K562 (cell line): ENCODE results near the gene CHAD. TPM values are rescaled to one million over a fixed set of nuclear protein-coding genes. Genes with fewer than 3 reads are reported as not detected.

Experiments used
- ATAC-seq: fragments of 200-7000 bp; cut with Tn5 transposase; 3 replicates; pipeline ENCODE4 v1.9.1; 2020; ENCODE audit warnings: moderate library complexity
- BruUV-seq: library from RNA; stranded (reverse); fragments of 400-500 nt; replicated peaks from 2 replicates; lab custom pipeline; 2021; lab: Mats Ljungman, UMichigan
- CTCF ChIA-PET: fragments of 300-600 bp; formaldehyde crosslinking; extraction: SDS; loops from one replicate; lab custom pipeline; 2021; ENCODE audit warnings: low intra/inter-chr PET ratio; lab: Yijun Ruan, JAX
- POLR2A ChIA-PET: fragments of 300-600, 350-650 bp; sonication (Branson Sonifier 250); formaldehyde crosslinking; extraction: SDS; loops from one replicate; lab custom pipeline; 2021; ENCODE audit warnings: antibody characterized with exemption, inconsistent platforms; lab: Yijun Ruan, JAX
- DNase-seq, 4 experiments: peaks; one replicate each; pipeline versions ENCODE4 v3.0.0 to v3.0.0-alpha.2; 2011 to 2018; ENCODE audit warnings: low spot score in 3 of 4, mixed read lengths in 3 of 4; ENCODE audit errors: extremely low read depth in 1 of 4
- FAIRE-seq: peaks from 2 replicates; lab custom pipeline; 2011; peaks lifted over from hg19 to GRCh38; lab: Jason Lieb, UNC
- H2AFZ ChIP-seq: 2 replicates; pipeline ENCODE4 v1.6.0; 2011; ENCODE audit warnings: low read depth, low read length, control low read depth, inconsistent platforms
- H3K27ac ChIP-seq: fragments of 200-600 bp; 3 replicates; pipeline ENCODE4 v1.8.0; 2011; ENCODE audit warnings: low read depth, mild to moderate bottlenecking, control low read depth, inconsistent platforms, low read length, moderate library complexity, mixed read lengths; ENCODE audit errors: extremely low read depth
- H3K27me3 ChIP-seq, 2 experiments: fragments of 300-600 bp in 1 of 2; 2 replicates in 1 of 2; 3 replicates in 1 of 2; pipeline versions ENCODE4 v1.6.0 to v1.8.0; 2011; ENCODE audit warnings: inconsistent platforms in 2 of 2, low read length in 2 of 2, mild to moderate bottlenecking in 1 of 2, mixed read lengths in 1 of 2, moderate library complexity in 1 of 2; ENCODE audit not compliant: control insufficient read depth in 2 of 2, insufficient read depth in 2 of 2
- H3K36me3 ChIP-seq: fragments of 300-600 bp; 3 replicates; pipeline ENCODE4 v1.8.0; 2011; ENCODE audit warnings: mild to moderate bottlenecking, low read length, inconsistent platforms; ENCODE audit not compliant: control insufficient read depth, insufficient read depth
- H3K4me1 ChIP-seq, 2 experiments: fragments of 200-600 bp in 1 of 2; replicated peaks in 1 of 2; 2 replicates in 1 of 2; 3 replicates in 1 of 2; pipeline versions ENCODE4 v1.5.1 to v1.8.0; 2011; ENCODE audit warnings: inconsistent platforms in 2 of 2, low read length in 2 of 2, mild to moderate bottlenecking in 1 of 2, mixed read lengths in 1 of 2, moderate library complexity in 1 of 2; ENCODE audit not compliant: control insufficient read depth in 2 of 2, insufficient read depth in 2 of 2
- H3K4me2 ChIP-seq: 2 replicates; pipeline ENCODE4 v1.6.1; 2011; ENCODE audit warnings: low read length, control low read depth, inconsistent platforms, mixed read lengths; ENCODE audit not compliant: insufficient read depth
- H3K4me3 ChIP-seq: fragments of 200-600 bp; sonication (generic), shearing (Covaris generic); 2 replicates; pipeline ENCODE4 v1.5.1; 2016; ENCODE audit warnings: control low read depth, inconsistent platforms
- H3K79me2 ChIP-seq: fragments of 200-600 bp; 3 replicates; pipeline ENCODE4 v1.8.0; 2011; ENCODE audit warnings: low read length, inconsistent platforms; ENCODE audit not compliant: control insufficient read depth, insufficient read depth
- H3K9ac ChIP-seq, 2 experiments: 2 replicates each; pipeline versions ENCODE4 v1.6.0 to v1.6.1; 2011; ENCODE audit warnings: low read depth in 2 of 2, low read length in 2 of 2, control low read depth in 1 of 2, inconsistent platforms in 1 of 2, mild to moderate bottlenecking in 1 of 2, mixed read lengths in 1 of 2; ENCODE audit not compliant: insufficient read depth in 1 of 2
- H3K9me1 ChIP-seq: one replicate; pipeline ENCODE4 v1.6.0; 2011; ENCODE audit warnings: inconsistent platforms, mild to moderate bottlenecking, low read length, moderate library complexity; ENCODE audit not compliant: control insufficient read depth, insufficient read depth
- H3K9me3 ChIP-seq: replicated peaks from 2 replicates; pipeline ENCODE4 v1.5.1; 2011; ENCODE audit warnings: low read depth, low read length, inconsistent platforms; ENCODE audit not compliant: control insufficient read depth, insufficient read depth
- H4K20me1 ChIP-seq: replicated peaks from 2 replicates; pipeline ENCODE4 v1.6.1; 2011; ENCODE audit warnings: low read length, inconsistent platforms, mixed read lengths; ENCODE audit not compliant: control insufficient read depth, insufficient read depth
- ARID2 ChIP-seq: fragments of 450-650 bp; IDR thresholded peaks from 2 replicates; pipeline ENCODE4 v1.6.1; 2017; ENCODE audit warnings: antibody characterized with exemption, mild to moderate bottlenecking
- ASH1L ChIP-seq: fragments of 450-650 bp; IDR thresholded peaks from 2 replicates; pipeline ENCODE4 v1.6.1; 2018; ENCODE audit warnings: borderline replicate concordance, mild to moderate bottlenecking, low read depth; ENCODE audit not compliant: partially characterized antibody
- E2F6 ChIP-seq, 2 experiments: IDR thresholded peaks; 2 replicates each; pipeline ENCODE4 v1.6.1; 2011; ENCODE audit warnings: borderline replicate concordance in 1 of 2, control low read depth in 1 of 2, low read depth in 1 of 2, low read length in 1 of 2, mild to moderate bottlenecking in 1 of 2, mixed read lengths in 1 of 2, moderate library complexity in 1 of 2; ENCODE audit not compliant: insufficient read depth in 1 of 2, insufficient read length in 1 of 2, poor library complexity in 1 of 2, severe bottlenecking in 1 of 2; ENCODE audit errors: extremely low read depth in 1 of 2
- ELF1 ChIP-seq: fragments of 200-800 bp; sonication (Bioruptor generic); IDR thresholded peaks from 2 replicates; pipeline ENCODE4 v1.6.1; 2016; ENCODE audit warnings: missing genetic modification characterization, missing compliant biosample characterization
- ELF2 ChIP-seq: fragments of 250-450 bp; sonication (Bioruptor Pico); IDR thresholded peaks from 2 replicates; pipeline ENCODE4 v1.5.0; 2021; ENCODE audit warnings: mild to moderate bottlenecking
- FOXK2 ChIP-seq, 2 experiments: fragments of 450-650 bp; IDR thresholded peaks in 1 of 2; conservative IDR thresholded peaks in 1 of 2; 2 replicates each; pipeline ENCODE4 v1.6.1; 2016; ENCODE audit warnings: low read depth in 2 of 2, mild to moderate bottlenecking in 1 of 2
- HBP1 ChIP-seq: fragments of 450-650 bp; formaldehyde crosslinking; IDR thresholded peaks from 2 replicates; pipeline ENCODE4 v1.4.0; 2022; ENCODE audit warnings: missing genetic modification characterization
- NFE2L1 ChIP-seq: fragments of 450-650 bp; IDR thresholded peaks from 2 replicates; pipeline ENCODE4 v1.6.1; 2016; ENCODE audit warnings: missing genetic modification characterization, low read depth, mild to moderate bottlenecking, missing compliant biosample characterization, moderate library complexity, borderline replicate concordance
- PRMT5 ChIP-seq: sonication (generic); formaldehyde crosslinking; IDR thresholded peaks from 2 replicates; pipeline ENCODE4 v1.5.0; 2020; ENCODE audit warnings: missing genetic modification reagents
- PYGO2 ChIP-seq: fragments of 450-650 bp; IDR thresholded peaks from 2 replicates; pipeline ENCODE4 v1.6.1; 2016; ENCODE audit warnings: mild to moderate bottlenecking, missing genetic modification characterization, moderate library complexity, missing compliant biosample characterization
- TAF9B ChIP-seq: fragments of 450-650 bp; IDR thresholded peaks from 2 replicates; pipeline ENCODE4 v1.6.1; 2018; ENCODE audit warnings: mild to moderate bottlenecking; ENCODE audit not compliant: partially characterized antibody
- ZBTB1 ChIP-seq: sonication (generic); formaldehyde crosslinking; IDR thresholded peaks from 2 replicates; pipeline ENCODE4 v1.8.1; 2023; ENCODE audit warnings: missing genetic modification reagents, low read depth, mild to moderate bottlenecking, borderline replicate concordance
- ZBTB33 ChIP-seq: sonication (generic); formaldehyde crosslinking; IDR thresholded peaks from 2 replicates; pipeline ENCODE4 v1.8.1; 2023; ENCODE audit warnings: mild to moderate bottlenecking, missing genetic modification reagents
- ZNF143 ChIP-seq: sonication (generic); formaldehyde crosslinking; IDR thresholded peaks from 2 replicates; pipeline ENCODE4 v1.9.0; 2022; ENCODE audit warnings: mild to moderate bottlenecking, missing genetic modification reagents
- WGBS: fragments of 100-300 bp; shearing (Covaris generic); methylation state at CpG from one replicate; pipeline ENCODE4 v1.1.6; 2016; ENCODE audit warnings: low coverage, mixed read lengths; ENCODE audit not compliant: insufficient coverage; ENCODE audit errors: missing lambda C conversion rate; 5-methylcytosine and 5-hydroxymethylcytosine counted together
- in situ Hi-C: fragments of 300-500 bp; cut with MboI; formaldehyde crosslinking; loops from 4 replicates; pipeline ENCODE4 v1.15.0; 2018; ENCODE audit warnings: inconsistent platforms, mixed read lengths
- intact Hi-C: fragments of 100-400 bp; cut with micrococcal nuclease; formaldehyde crosslinking; loops from 2 replicates; pipeline ENCODE4 v1.14.2; 2022
- polyA plus RNA-seq, 8 experiments: library from polyadenylated mRNA; depleted of rRNA in 4 of 8; stranded (reverse) in 5 of 8; unstranded in 3 of 8; fragments of >200 nt; fragmentation: Nextera tagmentation in 2 of 8; fragmentation: Illumina TruSeq in 1 of 8; extraction: Ambion mirVana in 2 of 8; extraction: Trizol in 1 of 8; gene quantifications; 2 replicates each; pipeline versions ENCODE4 v1.2.1 to v1.2.3, GENCODE V29; 2011 to 2014; ENCODE audit warnings: inconsistent platforms in 1 of 8, missing spikeins in 1 of 8
- total RNA-seq, 7 experiments: library from RNA; depleted of rRNA in 6 of 7; stranded (reverse); fragments of >200 nt in 6 of 7; fragmentation: Illumina TruSeq in 2 of 7; extraction: Trizol in 2 of 7; gene quantifications; 2 replicates each; pipeline versions ENCODE4 v1.2.1 to v1.2.3, GENCODE V29; 2011 to 2021; ENCODE audit warnings: low replicate concordance in 1 of 7

Gene CHAD
- total and polyA plus RNA-seq, 9 of the 15 experiments (the other 6 are each of a cell fraction or from before 2014, with no cell fraction given): not detected

GRCh38 chr17:50453901-50454300 lies 14.8 kb downstream of the CHAD start:
- WGBS: 38% methylated on average over 3 of the region's 3 CpGs
- POLR2A ChIA-PET: interaction anchor here (1.0 kb wide), 1 partner anchor 10 kb away, joined by 5 read pairs; no protein-coding TSS in a partner anchor
- no peaks in the 10 kb centered on the region for H3K79me2 ChIP-seq
- BruUV-seq: no TSS peak
- DNase-seq (no peak), ATAC-seq (no peak), FAIRE-seq (no peak)
- no peaks in the 10 kb centered on the region for H3K9me1 ChIP-seq
- peaks cover 0 to 29% of the 10 kb centered on the region in 2 experiments; a peak in 2 of 5 replicates for H3K27me3 ChIP-seq
- H3K4me2 ChIP-seq: no peak overlapping the region
- in situ Hi-C loops: no loop called here
- H3K9me3 ChIP-seq: no peaks in the 10 kb centered on the region
- intact Hi-C loops: no loop called here
- H2AFZ ChIP-seq: no peak overlapping the region
- CTCF ChIA-PET: no interaction called here
- TF ChIP-seq ELF1 (tag) (no peak), HBP1 (no peak), PRMT5 (no peak), ZBTB33 (CRISPR knock-in tag) (no peak), ZNF143 (CRISPR knock-in tag) (no peak), E2F6 (IDR thresholded peaks at IDR 0.05; ENCODE audit: borderline replicate concordance in 1 of 2, extremely low read depth in 1 of 2, insufficient read depth in 1 of 2, insufficient read length in 1 of 2, low read depth in 1 of 2, low read length in 1 of 2, poor library complexity in 1 of 2, severe bottlenecking in 1 of 2) (no peak), ZBTB1 (CRISPR knock-in tag) (no peak), ARID2 (no peak), ASH1L (no peak), PYGO2 (tag) (no peak), ELF2 (CRISPR knock-in tag) (no peak), FOXK2 (conservative IDR thresholded peaks at IDR 0.05 in 1 of 2, IDR thresholded peaks at IDR 0.05 in 1 of 2; ENCODE audit: low read depth in 2 of 2) (no peak), TAF9B (no peak), NFE2L1 (tag) (no peak)
- no peak overlapping the region for H3K4me3 ChIP-seq
- no peak overlapping the region for H3K27ac ChIP-seq
- H4K20me1 ChIP-seq: no peaks in the 10 kb centered on the region
- H3K4me1 ChIP-seq: peaks cover 0 to 5% of the 10 kb centered on the region in 2 experiments; a peak in 2 of 5 replicates
- no peak overlapping the region for H3K9ac ChIP-seq
- no peaks in the 10 kb centered on the region for H3K36me3 ChIP-seq
